SK-N-MC (cell line): ENCODE measurements around the gene RPL10A.
A peak's percentile ranks its signal among the peaks of the same experiment; 100 is the strongest.

Experiments used
- DNase-seq: peaks from one replicate; pipeline ENCODE4 v3.0.0-alpha.2; 2011; ENCODE audit warnings: low read depth, low spot score
- H3K27ac ChIP-seq: fragments of 200-600 bp; sonication (generic); 2 replicates; pipeline ENCODE4 v1.5.1; 2016; ENCODE audit warnings: mixed run types
- H3K36me3 ChIP-seq: fragments of 200-600 bp; sonication (generic); 2 replicates; pipeline ENCODE4 v1.6.1; 2017; ENCODE audit warnings: antibody characterized with exemption, low read length, mixed read lengths; ENCODE audit not compliant: insufficient read depth
- H3K4me3 ChIP-seq: fragments of 200-600 bp; sonication (generic); 2 replicates; pipeline ENCODE4 v1.5.1; 2016
- H3K9ac ChIP-seq: fragments of 200-600 bp; sonication (generic); 2 replicates; pipeline ENCODE4 v1.8.0; 2017; ENCODE audit warnings: mixed run types, mixed read lengths; ENCODE audit not compliant: insufficient read length
- H3K9me3 ChIP-seq: fragments of 200-600 bp; sonication (generic); 2 replicates; pipeline ENCODE4 v1.6.1; 2017; ENCODE audit warnings: low read depth, mild to moderate bottlenecking, antibody characterized with exemption, low read length, moderate library complexity, mixed read lengths
- EZH2 ChIP-seq: fragments of 200-600 bp; sonication (generic); IDR thresholded peaks from one replicate; pipeline ENCODE4 v1.6.1; 2017; ENCODE audit warnings: antibody characterized with exemption
- FOXP2 ChIP-seq: optimal IDR thresholded peaks from 2 replicates; pipeline ENCODE3; 2011; ENCODE audit warnings: mild to moderate bottlenecking, moderate library complexity; ENCODE audit not compliant: insufficient read depth; ENCODE audit errors: extremely low read length, control extremely low read depth
- POLR2AphosphoS5 ChIP-seq: IDR thresholded peaks from 2 replicates; pipeline ENCODE4 v1.6.1; 2012; ENCODE audit warnings: mild to moderate bottlenecking, low read depth, low read length, borderline replicate concordance

RPL10A gene

DNA sequence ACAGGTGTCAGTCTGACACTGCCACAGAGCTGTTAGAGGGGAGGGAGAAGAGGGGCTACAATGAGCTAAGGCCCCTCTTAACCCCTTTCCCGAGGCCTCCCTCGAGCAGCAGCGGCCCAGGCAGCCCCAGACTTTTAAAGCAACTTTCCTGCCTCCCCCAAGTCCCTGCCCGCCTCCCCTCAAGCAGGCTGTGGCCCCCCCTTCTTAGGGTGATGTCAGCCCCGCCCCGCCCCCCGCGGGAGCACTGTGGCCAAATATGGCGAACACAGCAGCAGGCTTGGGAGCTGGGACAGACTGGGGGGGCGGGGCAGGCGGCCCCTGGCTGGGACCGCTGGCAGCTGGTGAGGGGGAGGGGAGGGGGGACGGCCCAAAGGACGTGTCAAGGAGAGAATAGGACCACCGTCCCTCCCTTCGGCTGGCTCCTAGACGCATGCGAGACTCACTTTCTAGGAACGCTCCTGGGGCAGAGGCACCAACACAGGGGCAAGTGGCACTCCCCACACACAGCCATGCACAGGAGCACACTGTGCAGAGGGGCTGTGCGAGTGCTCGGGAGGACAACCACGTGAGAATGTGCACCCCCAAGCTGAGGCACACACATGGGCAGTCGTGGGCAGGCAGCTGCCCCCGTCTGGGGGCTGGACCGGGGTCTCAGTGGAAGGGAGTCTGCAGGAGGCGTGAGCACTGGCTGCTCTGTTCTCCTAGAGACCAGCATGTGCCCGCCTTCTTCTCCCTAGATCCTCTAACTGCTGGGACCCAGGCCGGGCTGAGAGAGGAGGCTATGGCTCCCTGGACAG, 22.0 kb downstream of the RPL10A start:
- Histone ChIP-seq H3K27ac (peak overlapping the region; percentile 57), H3K4me3 (peak overlapping the region; percentile 30; the same call in 1 of the 2 replicates), H3K36me3 (no peaks in the 10 kb centered on the region), H3K9me3 (no peaks in the 10 kb centered on the region), H3K9ac (no peak overlapping the region)
- DNase-seq, result no peak
- no peak for TF ChIP-seq FOXP2
- TF ChIP-seq POLR2AphosphoS5, result no peak
- no peak for TF ChIP-seq EZH2

DNA sequence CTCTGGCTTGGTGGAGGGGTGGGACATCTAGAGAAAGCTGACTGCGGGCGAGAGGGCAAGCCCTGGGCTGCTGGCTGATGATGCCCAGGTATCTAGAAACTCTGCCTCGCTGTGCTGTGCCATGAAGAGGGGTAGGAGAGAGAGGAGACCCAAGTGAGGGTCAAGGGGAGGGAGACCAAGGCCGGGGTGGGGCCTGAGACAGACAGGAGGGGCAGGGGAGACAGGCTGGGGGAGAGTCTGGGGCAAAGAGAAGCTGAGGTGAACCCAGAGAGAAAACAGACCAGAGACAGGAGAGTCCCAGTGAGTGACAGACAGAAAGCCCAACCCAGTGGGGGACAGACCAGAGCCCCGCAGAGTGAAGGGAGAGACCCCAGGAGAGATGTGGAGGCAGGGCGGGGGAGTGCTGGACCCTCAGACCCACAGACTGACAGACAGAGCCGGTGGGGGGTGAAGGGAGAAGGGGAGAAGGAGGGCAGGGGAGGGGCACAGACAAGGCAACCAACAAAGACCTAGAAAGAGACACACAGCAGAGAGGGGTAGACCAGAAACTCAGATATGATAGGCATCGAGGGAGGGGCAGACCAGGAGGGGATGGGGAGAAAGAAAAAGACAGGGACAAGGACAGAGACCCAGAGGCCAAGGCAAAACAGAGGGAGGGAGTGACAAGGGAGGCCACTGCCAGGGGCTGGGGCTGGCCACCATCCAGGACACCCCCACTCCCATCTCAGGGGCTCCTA, 22.8 kb downstream of the RPL10A start:
- no peak overlapping the region for H3K9ac ChIP-seq
- H3K27ac ChIP-seq, result peak overlapping the region; percentile 57

DNA sequence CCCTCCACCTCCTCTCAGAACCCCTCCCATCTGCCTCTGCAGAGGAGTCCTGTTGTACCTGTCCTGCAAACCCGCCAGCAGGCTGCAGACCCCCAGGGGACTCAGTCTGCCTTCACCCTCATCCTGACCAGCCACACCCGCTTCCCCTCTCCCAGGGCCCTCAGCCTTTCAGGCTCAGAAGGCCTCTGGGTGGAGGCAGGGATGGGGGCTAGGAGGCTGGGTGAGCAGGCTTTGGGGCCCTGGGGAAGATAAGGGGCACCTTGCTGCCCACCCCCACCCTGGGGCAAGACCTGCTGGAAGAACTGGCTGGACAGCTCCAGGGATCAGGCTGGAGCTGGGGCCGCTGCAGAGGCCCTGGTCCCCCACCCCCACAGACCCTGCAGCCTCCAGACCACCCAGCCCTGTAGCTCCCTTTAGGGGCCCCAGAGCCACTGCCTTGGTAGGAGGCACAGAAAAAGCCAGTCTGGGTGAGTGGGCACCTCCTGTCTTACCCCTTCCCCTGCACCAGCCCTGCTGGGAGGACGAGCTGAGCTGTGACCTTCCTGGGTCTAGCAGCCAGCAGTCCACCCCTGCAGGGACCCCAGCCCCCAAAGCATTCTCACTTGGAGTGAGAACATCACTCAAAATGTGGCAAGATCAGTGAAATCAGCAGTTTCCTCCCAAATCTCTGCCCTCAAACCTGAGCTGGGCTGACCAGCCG, 23.5 kb downstream of the RPL10A start:
- Histone ChIP-seq H3K9ac (no peak overlapping the region), H3K4me3 (peak overlapping the region; percentile 71), H3K36me3 (no peaks in the 10 kb centered on the region), H3K27ac (peak overlapping the region; percentile 6; the same call in 1 of the 2 replicates), H3K9me3 (no peaks in the 10 kb centered on the region)
- TF ChIP-seq EZH2 (no peak), FOXP2 (no peak), POLR2AphosphoS5 (no peak)
- DNase-seq, result no peak

More for the DNA sequence above, 22.8 kb downstream of the RPL10A start:
- Histone ChIP-seq H3K36me3 (no peaks in the 10 kb centered on the region), H3K9me3 (no peaks in the 10 kb centered on the region), H3K4me3 (no peak overlapping the region; the same call in 1 of the 2 replicates)
- no peak for TF ChIP-seq EZH2
- TF ChIP-seq POLR2AphosphoS5, result no peak
- TF ChIP-seq FOXP2, result no peak
- DNase-seq, result no peak

DNA sequence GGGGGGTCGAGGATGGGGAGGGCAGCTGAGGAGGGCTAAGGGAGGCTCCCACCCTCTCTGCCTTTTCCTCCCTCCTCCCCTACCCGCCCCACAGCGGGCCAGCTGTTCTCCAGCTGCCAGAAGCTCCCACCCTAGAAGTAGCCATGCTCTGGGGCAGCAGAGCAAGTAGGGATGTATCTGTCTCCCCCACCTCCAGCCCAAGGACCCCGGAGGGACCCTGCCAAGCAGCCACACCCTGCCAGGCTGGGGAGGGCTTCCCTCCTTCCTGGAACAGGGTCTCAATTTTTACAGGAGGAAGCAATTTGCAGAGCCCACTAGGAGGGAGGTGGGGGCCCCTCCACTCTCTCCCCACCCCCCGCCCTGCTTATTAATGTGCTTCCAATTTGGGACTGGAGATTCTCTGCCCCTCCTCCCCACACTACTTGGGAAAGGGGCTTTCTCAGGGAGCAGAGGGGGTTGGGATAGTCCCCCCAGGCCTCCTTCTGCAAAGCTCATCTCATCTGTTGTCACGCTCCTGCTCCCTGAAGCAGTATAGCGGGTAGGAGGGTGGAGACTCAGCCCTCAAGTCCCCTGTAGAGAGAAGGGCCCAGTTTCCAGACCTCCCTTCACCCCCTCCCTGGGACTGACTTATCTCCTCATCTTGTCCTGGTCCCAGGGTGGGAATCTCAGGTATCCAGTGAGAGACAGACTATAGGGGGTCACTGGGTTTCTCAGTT, 24.2 kb downstream of the RPL10A start:
- no peaks in the 10 kb centered on the region for H3K36me3 ChIP-seq
- peak overlapping the region; percentile 6; the same call in 1 of the 2 replicates for H3K27ac ChIP-seq
- H3K4me3 ChIP-seq, result peak overlapping the region; percentile 71
- TF ChIP-seq FOXP2 (no peak), POLR2AphosphoS5 (no peak), EZH2 (no peak)
- H3K9me3 ChIP-seq, result no peaks in the 10 kb centered on the region
- H3K9ac ChIP-seq, result peak overlapping the region; percentile 20
- DNase-seq, result peak; percentile 35

- no peak overlapping the region for H3K9ac ChIP-seq
- peak overlapping the region; percentile 6; the same call in 1 of the 2 replicates for H3K27ac ChIP-seq
- TF ChIP-seq FOXP2 (no peak), EZH2 (no peak), POLR2AphosphoS5 (no peak)
- no peak for DNase-seq
- H3K4me3 ChIP-seq, result peak overlapping the region; percentile 71
- H3K9me3 ChIP-seq, result no peaks in the 10 kb centered on the region
- H3K36me3 ChIP-seq, result no peaks in the 10 kb centered on the region
Measured at GRCh38 chr6:35492974-35493284, 24.7 kb downstream of the RPL10A start.

- no peak overlapping the region; the same call in 1 of the 2 replicates for H3K27ac ChIP-seq
- no peaks in the 10 kb centered on the region for H3K36me3 ChIP-seq
- H3K9ac ChIP-seq, result no peak overlapping the region
- TF ChIP-seq EZH2 (no peak), FOXP2 (no peak), POLR2AphosphoS5 (no peak)
- H3K4me3 ChIP-seq, result no peak overlapping the region
- H3K9me3 ChIP-seq, result no peaks in the 10 kb centered on the region
- no peak for DNase-seq
Measured at GRCh38 chr6:35493307-35493983, 25.2 kb downstream of the RPL10A start.

- no peaks in the 10 kb centered on the region for H3K36me3 ChIP-seq
- H3K27ac ChIP-seq, result no peak overlapping the region
- no peaks in the 10 kb centered on the region for H3K9me3 ChIP-seq
- H3K4me3 ChIP-seq, result no peak overlapping the region
- no peak overlapping the region for H3K9ac ChIP-seq
- no peak for DNase-seq
- no peak for TF ChIP-seq EZH2
- TF ChIP-seq FOXP2, result no peak
- no peak for TF ChIP-seq POLR2AphosphoS5
Measured at GRCh38 chr6:35494161-35494563, 26.0 kb downstream of the RPL10A start.
